PFSK-1 (cell line): ENCODE results near the gene SLC16A7.

Experiments used
- FOXP2 ChIP-seq: optimal IDR thresholded peaks from 2 replicates; pipeline ENCODE3; 2011; ENCODE audit warnings: borderline replicate concordance, control low read depth, inconsistent platforms; ENCODE audit not compliant: insufficient read depth; ENCODE audit errors: extremely low read length, extremely low read depth
- POLR2AphosphoS5 ChIP-seq: IDR thresholded peaks from 2 replicates; pipeline ENCODE4 v1.6.1; 2012; ENCODE audit warnings: low read depth, mild to moderate bottlenecking, control low read depth, low read length, moderate library complexity
- SIN3A ChIP-seq: IDR thresholded peaks from 2 replicates; pipeline ENCODE4 v1.6.1; 2012; ENCODE audit warnings: mild to moderate bottlenecking, low read length, moderate library complexity, borderline replicate concordance; ENCODE audit not compliant: insufficient read depth
- TAF1 ChIP-seq: IDR thresholded peaks from 2 replicates; pipeline ENCODE4 v1.6.1; 2012; ENCODE audit warnings: low read length, control low read depth, borderline replicate concordance; ENCODE audit not compliant: insufficient read depth
- TF ChIP-seq, protein P1 (sequence below), 2 experiments: IDR thresholded peaks; 2 replicates each; pipeline versions ENCODE4 v1.6.1 to v1.8.0; 2011 to 2012; ENCODE audit warnings: low read depth in 2 of 2, low read length in 2 of 2, control low read depth in 1 of 2, inconsistent platforms in 1 of 2, mild to moderate bottlenecking in 1 of 2, moderate library complexity in 1 of 2; ENCODE audit not compliant: insufficient read depth in 1 of 2

The SLC16A7 gene

DNA sequence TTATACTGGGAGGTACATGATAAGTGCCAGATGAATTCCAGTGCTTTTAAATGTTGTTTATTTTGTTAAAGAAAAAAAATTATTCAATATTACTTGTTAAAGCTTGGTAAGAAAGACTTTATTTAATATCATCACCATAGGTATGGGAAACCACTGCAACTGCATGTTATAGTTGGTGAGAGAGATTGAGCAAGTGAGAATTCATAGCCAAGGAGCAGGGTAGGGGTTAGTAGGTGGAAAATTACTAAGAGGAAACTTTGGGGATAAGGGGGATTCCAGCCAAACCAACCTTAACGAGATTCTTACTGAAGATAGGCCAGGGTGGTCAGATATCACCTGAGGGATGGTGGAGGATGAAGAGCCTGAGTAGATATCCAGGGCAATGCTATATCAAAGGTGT is 38.4 kb downstream of the SLC16A7 start:
- TF ChIP-seq FOXP2 = no peak
- TF ChIP-seq, protein P1, sequence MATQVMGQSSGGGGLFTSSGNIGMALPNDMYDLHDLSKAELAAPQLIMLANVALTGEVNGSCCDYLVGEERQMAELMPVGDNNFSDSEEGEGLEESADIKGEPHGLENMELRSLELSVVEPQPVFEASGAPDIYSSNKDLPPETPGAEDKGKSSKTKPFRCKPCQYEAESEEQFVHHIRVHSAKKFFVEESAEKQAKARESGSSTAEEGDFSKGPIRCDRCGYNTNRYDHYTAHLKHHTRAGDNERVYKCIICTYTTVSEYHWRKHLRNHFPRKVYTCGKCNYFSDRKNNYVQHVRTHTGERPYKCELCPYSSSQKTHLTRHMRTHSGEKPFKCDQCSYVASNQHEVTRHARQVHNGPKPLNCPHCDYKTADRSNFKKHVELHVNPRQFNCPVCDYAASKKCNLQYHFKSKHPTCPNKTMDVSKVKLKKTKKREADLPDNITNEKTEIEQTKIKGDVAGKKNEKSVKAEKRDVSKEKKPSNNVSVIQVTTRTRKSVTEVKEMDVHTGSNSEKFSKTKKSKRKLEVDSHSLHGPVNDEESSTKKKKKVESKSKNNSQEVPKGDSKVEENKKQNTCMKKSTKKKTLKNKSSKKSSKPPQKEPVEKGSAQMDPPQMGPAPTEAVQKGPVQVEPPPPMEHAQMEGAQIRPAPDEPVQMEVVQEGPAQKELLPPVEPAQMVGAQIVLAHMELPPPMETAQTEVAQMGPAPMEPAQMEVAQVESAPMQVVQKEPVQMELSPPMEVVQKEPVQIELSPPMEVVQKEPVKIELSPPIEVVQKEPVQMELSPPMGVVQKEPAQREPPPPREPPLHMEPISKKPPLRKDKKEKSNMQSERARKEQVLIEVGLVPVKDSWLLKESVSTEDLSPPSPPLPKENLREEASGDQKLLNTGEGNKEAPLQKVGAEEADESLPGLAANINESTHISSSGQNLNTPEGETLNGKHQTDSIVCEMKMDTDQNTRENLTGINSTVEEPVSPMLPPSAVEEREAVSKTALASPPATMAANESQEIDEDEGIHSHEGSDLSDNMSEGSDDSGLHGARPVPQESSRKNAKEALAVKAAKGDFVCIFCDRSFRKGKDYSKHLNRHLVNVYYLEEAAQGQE (IDR thresholded peaks at IDR 0.05; ENCODE audit: insufficient read depth in 1 of 2, low read depth in 2 of 2, low read length in 2 of 2) = no peak
- TF ChIP-seq POLR2AphosphoS5 = no peak
- TF ChIP-seq TAF1 = no peak
- TF ChIP-seq SIN3A = no peak

DNA sequence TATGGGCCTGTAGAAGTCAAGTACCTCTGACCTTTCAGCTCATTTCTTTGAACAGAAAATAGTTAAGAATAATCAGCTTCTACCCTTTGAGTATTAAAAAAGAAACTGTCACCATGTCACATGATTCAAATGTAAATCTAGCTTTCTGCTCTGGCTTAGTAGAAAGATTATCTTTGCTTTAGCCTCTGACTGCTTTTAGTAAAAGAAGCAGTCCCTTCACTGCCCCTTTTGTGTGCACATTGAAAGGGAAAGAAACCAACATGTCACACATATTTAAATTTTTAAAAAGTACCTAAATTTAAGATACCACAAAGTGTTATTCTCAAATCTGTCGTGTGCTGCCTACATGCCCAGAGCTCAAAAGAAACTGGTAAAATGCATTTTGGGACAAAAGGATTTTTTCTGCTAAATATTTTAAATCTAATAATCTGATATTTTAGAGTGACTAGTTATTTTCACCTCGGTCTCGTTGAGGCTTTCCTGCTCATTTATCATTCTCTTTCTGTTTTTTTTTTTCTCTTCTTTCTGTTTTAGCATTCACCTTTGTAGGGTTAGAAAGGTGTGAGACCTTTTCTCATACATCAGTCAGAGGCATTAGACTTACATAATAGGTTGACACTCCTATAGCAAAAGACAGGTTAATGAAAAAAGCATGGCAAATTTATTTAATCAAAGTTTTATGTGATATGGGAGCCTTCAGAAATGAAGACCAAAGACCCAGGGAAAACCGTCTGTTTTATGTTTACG is 41.3 kb downstream of the SLC16A7 start:
- no peak for TF ChIP-seq TAF1
- no peak for TF ChIP-seq SIN3A
- TF ChIP-seq, protein P1 (IDR thresholded peaks at IDR 0.05; ENCODE audit: insufficient read depth in 1 of 2, low read depth in 2 of 2, low read length in 2 of 2) = no peak
- TF ChIP-seq FOXP2 = no peak
- no peak for TF ChIP-seq POLR2AphosphoS5

DNA sequence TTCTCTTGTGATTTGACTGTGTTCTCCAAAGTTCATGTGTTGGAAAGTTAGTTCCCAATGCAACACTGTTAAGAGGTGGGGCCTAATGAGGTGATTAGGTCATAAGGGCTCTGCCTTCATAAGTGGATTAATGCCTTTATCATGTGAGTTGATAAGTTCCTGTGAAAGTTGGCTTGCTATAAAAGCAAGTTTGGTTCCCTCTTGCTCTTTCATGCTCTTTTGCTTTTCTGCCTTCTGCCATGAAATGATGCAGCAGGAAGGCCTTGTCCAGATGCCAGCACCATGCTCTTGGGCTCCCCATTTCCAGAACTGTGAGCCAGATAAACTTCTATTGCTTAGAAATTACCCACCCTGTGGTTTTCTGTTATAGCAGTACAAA is 41.9 kb downstream of the SLC16A7 start:
- TF ChIP-seq POLR2AphosphoS5 (no peak), FOXP2 (no peak), TAF1 (no peak), SIN3A (no peak)
- TF ChIP-seq, protein P1 (IDR thresholded peaks at IDR 0.05; ENCODE audit: insufficient read depth in 1 of 2, low read depth in 2 of 2, low read length in 2 of 2) = no peak

DNA sequence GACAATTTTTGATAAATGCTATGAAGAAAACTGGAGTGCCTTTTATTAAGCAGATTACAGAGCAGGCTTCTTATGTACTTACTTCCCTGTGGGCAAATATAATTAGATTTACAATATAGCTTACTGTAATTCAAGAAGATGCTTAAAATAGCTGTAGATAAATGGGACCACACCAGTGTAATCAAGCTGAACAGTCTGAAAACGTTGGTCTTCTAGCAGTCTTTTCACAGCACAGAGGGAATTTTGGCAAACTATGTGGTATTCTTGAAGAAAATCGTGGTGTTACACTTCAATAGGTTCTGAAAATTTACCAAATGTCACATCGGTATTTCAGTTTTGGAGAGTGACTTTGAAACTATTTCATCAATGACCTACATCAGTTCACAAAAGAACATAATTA is 47.7 kb downstream of the SLC16A7 start:
- TF ChIP-seq POLR2AphosphoS5 (no peak), SIN3A (no peak), TAF1 (no peak), FOXP2 (no peak)
- TF ChIP-seq, protein P1 (IDR thresholded peaks at IDR 0.05; ENCODE audit: insufficient read depth in 1 of 2, low read depth in 2 of 2, low read length in 2 of 2) = no peak
